RWPE2 (cell line): Measurements from ENCODE around the gene TCF12.
A peak's percentile ranks its signal among the peaks of the same experiment; 100 is the strongest.

Source experiments
- ATAC-seq: fragments of 200-7000 bp; cut with Tn5 transposase; 3 replicates; pipeline ENCODE4 v1.9.1; 2021; ENCODE audit warnings: low read depth
- DNase-seq: peaks from one replicate; pipeline ENCODE4 v3.0.0-alpha.2; 2020; ENCODE audit warnings: low spot score
- H3K27ac ChIP-seq: fragments of 450-650 bp; 2 replicates; pipeline ENCODE4 v1.5.1; 2017; ENCODE audit warnings: mild to moderate bottlenecking; ENCODE audit not compliant: poor library complexity, severe bottlenecking
- H3K27me3 ChIP-seq: fragments of 250-450 bp; sonication (Bioruptor Pico); 2 replicates; pipeline ENCODE4 v1.5.1; 2021; ENCODE audit warnings: mild to moderate bottlenecking, moderate library complexity; ENCODE audit not compliant: insufficient read depth, poor library complexity, severe bottlenecking
- H3K36me3 ChIP-seq: fragments of 250-450 bp; sonication (Bioruptor Pico); 2 replicates; pipeline ENCODE4 v1.5.1; 2020; ENCODE audit warnings: low read depth, mild to moderate bottlenecking, moderate library complexity
- H3K4me1 ChIP-seq: fragments of 250-450 bp; sonication (Bioruptor Pico); 2 replicates; pipeline ENCODE4 v1.5.1; 2021; ENCODE audit warnings: mild to moderate bottlenecking, moderate library complexity; ENCODE audit not compliant: insufficient read depth, poor library complexity, severe bottlenecking
- H3K4me3 ChIP-seq: fragments of 250-450 bp; sonication (Bioruptor Pico); 2 replicates; pipeline ENCODE4 v1.5.1; 2021; ENCODE audit warnings: mild to moderate bottlenecking, moderate library complexity; ENCODE audit not compliant: severe bottlenecking
- H3K9me3 ChIP-seq: fragments of 250-450 bp; sonication (Bioruptor Pico); 2 replicates; pipeline ENCODE4 v1.5.1; 2021; ENCODE audit warnings: mild to moderate bottlenecking, moderate library complexity; ENCODE audit not compliant: severe bottlenecking
- CTCF ChIP-seq: fragments of 450-650 bp; IDR thresholded peaks from one replicate; pipeline ENCODE4 v1.5.1; 2017; ENCODE audit warnings: mild to moderate bottlenecking, moderate library complexity; ENCODE audit not compliant: poor library complexity, severe bottlenecking

TCF12 gene

GRCh38 chr15:57322602-57323250 lies 404.3 kb downstream of the TCF12 start:
- H3K27me3 ChIP-seq = no peaks in the 10 kb centered on the region
- H3K4me1 ChIP-seq = peaks cover 11% of the 10 kb centered on the region
- no peaks in the 10 kb centered on the region for H3K36me3 ChIP-seq
- ATAC-seq (no peak), DNase-seq (no peak)
- no peak for TF ChIP-seq CTCF
- no peak overlapping the region for H3K27ac ChIP-seq
- H3K9me3 ChIP-seq = no peaks in the 10 kb centered on the region
- no peak overlapping the region for H3K4me3 ChIP-seq

DNA sequence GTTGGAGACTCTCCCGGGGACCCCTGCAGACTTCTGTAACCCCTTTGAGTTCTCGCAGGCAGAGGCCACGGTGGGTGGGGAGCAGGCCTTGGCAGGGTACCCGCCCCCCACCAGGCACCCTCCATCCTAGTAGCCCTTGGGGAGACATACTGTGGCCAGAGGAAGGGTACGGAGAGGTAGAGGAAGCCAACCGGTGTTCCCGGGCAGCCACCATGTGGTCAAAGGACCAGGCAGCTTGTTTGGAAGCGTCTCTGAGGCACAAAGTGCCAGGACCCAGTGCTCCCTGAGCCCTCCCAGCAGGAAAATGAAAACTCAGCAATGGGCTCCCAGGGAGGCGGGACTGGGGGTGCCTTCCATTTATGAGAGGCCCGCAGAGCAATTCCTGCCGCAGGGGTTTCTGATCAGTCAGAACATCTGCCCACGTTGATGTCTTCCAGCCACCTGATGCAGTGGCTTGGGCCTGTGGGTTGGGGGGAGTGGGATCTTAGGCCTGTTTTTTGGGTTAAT lies 404.9 kb downstream of the TCF12 start:
- Histone ChIP-seq H3K4me1 (peaks cover 11% of the 10 kb centered on the region), H3K9me3 (no peaks in the 10 kb centered on the region), H3K27ac (peak overlapping the region; percentile 32), H3K36me3 (no peaks in the 10 kb centered on the region), H3K4me3 (no peak overlapping the region), H3K27me3 (no peaks in the 10 kb centered on the region)
- ATAC-seq (peak; percentile 4; the same call in 1 of the 3 replicates), DNase-seq (no peak)
- no peak for TF ChIP-seq CTCF

- no peaks in the 10 kb centered on the region for H3K36me3 ChIP-seq
Measured at GRCh38 chr15:57323806-57324589, 405.6 kb downstream of the TCF12 start.

GRCh38 chr15:57324590-57324890 lies 406.1 kb downstream of the TCF12 start:
- DNase-seq = no peak
- Histone ChIP-seq H3K36me3 (no peaks in the 10 kb centered on the region), H3K27me3 (no peaks in the 10 kb centered on the region), H3K4me3 (no peak overlapping the region), H3K27ac (no peak overlapping the region), H3K9me3 (no peaks in the 10 kb centered on the region), H3K4me1 (peaks cover 11% of the 10 kb centered on the region)
- ATAC-seq = no peak
- no peak for TF ChIP-seq CTCF

More at GRCh38 chr15:57323806-57324589, 405.6 kb downstream of the TCF12 start:
- peak; percentile 89 for ATAC-seq
- Histone ChIP-seq H3K9me3 (no peaks in the 10 kb centered on the region), H3K4me1 (peaks cover 11% of the 10 kb centered on the region), H3K4me3 (peak overlapping the region; percentile 7), H3K27ac (peak overlapping the region; percentile 32), H3K27me3 (no peaks in the 10 kb centered on the region)
- peak; percentile 94 for DNase-seq
- no peak for TF ChIP-seq CTCF
